ES-I3 (cell line): Measurements from ENCODE around the gene CBX4.
A peak's percentile ranks its signal among the peaks of the same experiment; 100 is the strongest.

Source experiments
- H3K36me3 ChIP-seq: 2 replicates; pipeline ENCODE4 v1.6.1; 2013; ENCODE audit warnings: mild to moderate bottlenecking, low read length, control low read depth, moderate library complexity; ENCODE audit not compliant: insufficient read depth
- H3K4me1 ChIP-seq: 2 replicates; pipeline ENCODE4 v1.6.1; 2013; ENCODE audit warnings: mild to moderate bottlenecking, control low read depth, low read length; ENCODE audit not compliant: insufficient read depth
- H3K9ac ChIP-seq: 2 replicates; pipeline ENCODE4 v1.6.1; 2013; ENCODE audit warnings: low read depth, mild to moderate bottlenecking, low read length, moderate library complexity
- H3K9me3 ChIP-seq: 2 replicates; pipeline ENCODE4 v1.6.1; 2013; ENCODE audit warnings: mild to moderate bottlenecking, low read length, moderate library complexity; ENCODE audit not compliant: control insufficient read depth, insufficient read depth

CBX4 gene

DNA sequence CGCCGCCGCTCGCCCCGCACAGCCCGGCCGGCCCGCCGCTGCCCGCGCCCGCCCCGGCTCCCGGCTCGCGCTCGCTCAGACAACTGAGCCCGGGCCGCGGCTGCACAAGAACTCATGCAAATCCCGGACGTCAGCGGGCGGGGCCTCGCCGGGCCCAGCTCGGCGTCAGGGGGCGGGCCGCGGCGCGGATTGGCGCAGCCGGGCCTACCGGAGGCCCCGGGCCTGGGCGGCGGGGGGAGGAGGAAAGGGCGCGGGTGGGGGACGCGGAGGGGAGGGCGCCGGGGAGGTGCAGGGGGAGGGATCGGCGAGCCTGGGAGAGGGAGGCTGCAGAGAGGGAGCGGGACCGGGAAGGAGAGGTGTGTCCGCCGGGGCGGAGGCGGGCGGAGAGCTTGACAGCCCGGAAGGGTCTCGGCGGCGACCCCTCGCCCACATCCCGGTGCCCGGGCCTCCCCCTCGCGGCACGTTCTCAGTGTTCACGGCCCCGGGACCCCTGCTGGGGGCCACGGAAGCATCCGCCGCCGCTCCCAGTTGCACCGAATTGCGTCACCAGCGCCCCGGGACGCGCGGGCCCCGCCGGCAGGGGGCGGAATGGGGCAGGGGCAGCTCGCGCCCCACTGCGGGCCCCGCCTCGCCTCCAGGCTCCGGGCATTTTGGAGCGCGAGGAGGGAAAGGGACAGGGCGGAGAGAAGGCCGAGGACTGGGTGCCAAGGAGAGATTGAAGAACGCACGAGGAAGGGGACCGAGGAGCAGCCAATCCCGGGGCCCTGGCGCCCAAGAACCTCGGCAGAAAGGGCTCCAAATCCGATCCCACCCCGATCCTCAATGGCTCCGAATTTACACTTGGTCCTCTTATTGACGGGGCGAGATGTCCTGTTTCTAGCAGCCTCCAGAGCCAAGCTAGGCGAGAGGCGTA, at the start of gene CBX4:
Gene CBX4 (minus strand): TSS at position 85 of the 913 bp plus-strand sequence. CDS start 189 bp downstream, outside the sequence.
- Histone ChIP-seq H3K36me3 (no peaks in the 10 kb centered on the region), H3K9ac (peak within 1 kb of the TSS; percentile 52; the same call in 1 of the 2 replicates), H3K4me1 (peaks cover 6% of the 10 kb centered on the region; the same call in 1 of the 2 replicates), H3K9me3 (no peaks in the 10 kb centered on the region)

- Histone ChIP-seq H3K36me3 (no peaks in the 10 kb centered on the region), H3K9ac (no peak overlapping the region), H3K9me3 (no peaks in the 10 kb centered on the region), H3K4me1 (no peaks in the 10 kb centered on the region)
Observed at GRCh38 chr17:79888009-79888540, 48.8 kb upstream of the CBX4 start.

GRCh38 chr17:79887451-79887991, 48.3 kb upstream of the CBX4 start:
- Histone ChIP-seq H3K9me3 (no peaks in the 10 kb centered on the region), H3K4me1 (no peaks in the 10 kb centered on the region), H3K9ac (no peak overlapping the region), H3K36me3 (no peaks in the 10 kb centered on the region)

- Histone ChIP-seq H3K9ac (no peak overlapping the region), H3K36me3 (no peaks in the 10 kb centered on the region), H3K9me3 (no peaks in the 10 kb centered on the region), H3K4me1 (no peaks in the 10 kb centered on the region)
Observed at GRCh38 chr17:79883202-79883601, 44.0 kb upstream of the CBX4 start.

DNA sequence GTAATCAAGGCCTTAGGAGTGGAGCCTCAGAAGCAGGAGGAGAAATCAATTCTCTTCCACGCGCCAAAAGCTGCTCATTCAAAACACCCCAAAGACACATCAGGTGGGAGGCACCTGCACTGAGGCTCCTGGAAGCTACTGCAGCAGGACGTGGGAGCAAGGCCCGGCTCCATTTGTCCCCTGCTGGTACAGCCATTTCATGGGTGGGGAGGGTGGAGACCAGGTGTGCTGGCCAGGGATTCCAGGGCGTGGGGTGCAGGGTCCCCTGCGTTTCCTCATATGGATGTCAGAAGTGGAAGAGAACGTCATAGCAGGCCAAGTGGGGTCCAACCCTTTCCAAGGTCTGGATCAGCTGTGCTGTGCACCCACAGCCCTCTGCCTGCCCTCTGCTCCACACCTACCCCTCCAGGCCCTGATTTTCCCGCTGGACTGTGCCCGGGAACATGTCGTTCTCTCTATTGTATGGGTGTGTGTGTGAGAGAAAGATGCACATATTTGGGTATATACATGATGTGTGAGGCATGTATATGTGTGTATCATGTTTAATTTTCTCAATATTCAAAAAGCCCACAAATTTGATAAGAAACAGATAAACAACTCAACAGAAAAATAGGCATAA, 39.2 kb upstream of the CBX4 start:
- Histone ChIP-seq H3K9me3 (no peaks in the 10 kb centered on the region), H3K9ac (no peak overlapping the region), H3K36me3 (no peaks in the 10 kb centered on the region), H3K4me1 (no peaks in the 10 kb centered on the region)

DNA sequence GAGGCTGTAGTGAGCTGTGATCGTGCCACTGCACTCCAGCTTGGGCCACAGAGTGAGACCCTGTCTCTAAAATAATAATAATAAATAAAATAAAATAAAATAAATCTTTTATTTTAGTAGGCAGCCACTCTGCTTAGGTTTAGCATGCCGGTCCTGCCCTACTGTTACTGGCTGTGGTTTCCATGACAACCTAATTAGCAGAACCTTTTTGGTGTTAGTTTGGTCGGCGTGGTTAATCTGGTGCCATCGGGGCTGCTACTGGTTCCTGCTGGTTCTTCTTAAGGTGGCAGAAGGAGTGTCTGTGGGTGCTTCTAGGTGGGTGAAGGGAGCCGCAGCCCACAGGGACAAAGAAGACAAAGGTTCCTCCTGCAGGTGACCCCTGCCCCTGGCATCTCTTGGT, 37.8 kb upstream of the CBX4 start:
- H3K4me1 ChIP-seq = no peaks in the 10 kb centered on the region

DNA sequence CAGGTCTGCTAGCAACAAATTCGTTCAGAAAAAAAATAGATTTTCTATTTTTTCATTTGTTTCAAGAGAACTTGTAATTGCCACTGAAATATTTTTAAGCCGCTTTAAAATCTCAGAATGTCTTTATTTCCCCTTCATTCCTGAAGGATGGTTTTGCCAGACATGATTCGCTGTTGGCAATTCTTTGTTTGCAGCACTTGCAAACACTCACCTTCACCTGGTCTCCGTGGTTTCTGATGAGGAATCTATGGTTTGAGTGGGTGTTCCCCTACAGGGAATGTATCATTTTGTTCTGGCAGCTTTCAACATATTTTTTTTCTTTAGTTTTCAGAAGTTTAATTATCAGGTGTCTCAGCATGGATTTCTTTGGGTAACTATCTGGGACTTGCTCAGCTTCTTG, 36.3 kb upstream of the CBX4 start:
- Histone ChIP-seq H3K9ac (no peak overlapping the region), H3K36me3 (no peaks in the 10 kb centered on the region), H3K9me3 (no peaks in the 10 kb centered on the region), H3K4me1 (no peaks in the 10 kb centered on the region)

More for the DNA sequence above, 37.8 kb upstream of the CBX4 start:
- Histone ChIP-seq H3K36me3 (no peaks in the 10 kb centered on the region), H3K9me3 (no peaks in the 10 kb centered on the region), H3K9ac (no peak overlapping the region)

DNA sequence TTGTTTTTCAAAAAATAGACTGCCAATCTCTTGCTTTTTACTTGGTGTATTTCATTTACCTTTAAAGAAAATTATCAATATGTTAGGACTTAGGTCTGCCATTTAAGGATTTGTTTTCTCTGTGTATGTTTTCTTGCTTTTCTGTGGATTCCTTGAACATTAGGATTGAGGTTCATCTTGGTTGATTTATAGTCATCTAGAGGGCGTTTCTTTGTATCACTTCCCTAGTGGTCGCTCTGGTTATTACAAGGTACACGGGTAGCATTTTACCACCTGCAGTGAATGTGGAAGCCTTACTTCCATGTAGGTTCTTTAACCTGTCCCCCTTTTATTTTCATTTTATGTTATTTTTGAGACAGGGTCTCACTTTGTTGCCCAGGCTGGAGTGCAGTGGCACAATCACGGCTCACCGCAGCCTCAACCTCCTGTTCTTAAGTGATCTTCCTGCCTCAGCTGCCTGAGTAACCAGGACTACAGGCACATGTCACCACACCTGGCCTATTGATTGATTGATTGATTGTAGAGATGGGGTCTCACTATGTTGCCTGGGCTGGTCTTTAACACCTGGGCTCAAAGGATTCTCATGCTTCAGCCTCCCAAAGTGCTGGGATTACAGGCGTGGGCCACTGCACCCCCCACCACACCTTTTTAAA, 35.2 kb upstream of the CBX4 start:
- no peak overlapping the region for H3K9ac ChIP-seq
- peaks cover under 1% of the 10 kb centered on the region; the same call in 1 of the 2 replicates for H3K4me1 ChIP-seq

GRCh38 chr17:79873583-79873982, 34.3 kb upstream of the CBX4 start:
- H3K9ac ChIP-seq = no peak overlapping the region
- peaks cover 7% of the 10 kb centered on the region for H3K4me1 ChIP-seq
- no peaks in the 10 kb centered on the region for H3K36me3 ChIP-seq
- no peaks in the 10 kb centered on the region for H3K9me3 ChIP-seq

More for the DNA sequence above, 35.2 kb upstream of the CBX4 start:
- Histone ChIP-seq H3K36me3 (no peaks in the 10 kb centered on the region), H3K9me3 (no peaks in the 10 kb centered on the region)

DNA sequence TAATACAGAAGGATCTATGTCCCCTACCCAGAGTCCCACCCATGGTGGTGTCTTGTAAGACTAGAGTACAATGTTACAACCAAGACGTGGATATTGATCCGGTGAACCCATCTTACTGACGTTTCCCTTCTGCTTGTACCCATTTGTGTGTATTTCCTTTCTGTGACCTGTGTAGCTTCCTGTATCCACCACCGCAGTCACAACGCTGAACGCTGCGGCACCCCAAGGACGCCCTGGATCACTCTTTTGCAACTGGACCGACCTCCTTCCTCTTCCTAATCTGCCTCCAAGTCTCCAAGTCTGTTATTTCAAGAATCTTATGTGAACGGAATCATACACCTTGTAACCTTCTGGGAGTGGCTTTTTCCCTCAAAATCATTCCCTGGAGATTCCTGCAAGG, 33.5 kb upstream of the CBX4 start:
- H3K9ac ChIP-seq = no peak overlapping the region

GRCh38 chr17:79871131-79871530, 31.9 kb upstream of the CBX4 start:
- no peaks in the 10 kb centered on the region for H3K9me3 ChIP-seq
- peaks cover 7% of the 10 kb centered on the region for H3K4me1 ChIP-seq
- H3K36me3 ChIP-seq = no peaks in the 10 kb centered on the region
- H3K9ac ChIP-seq = no peak overlapping the region

More for the DNA sequence above, 33.5 kb upstream of the CBX4 start:
- Histone ChIP-seq H3K9me3 (no peaks in the 10 kb centered on the region), H3K36me3 (no peaks in the 10 kb centered on the region), H3K4me1 (peaks cover 7% of the 10 kb centered on the region)

- Histone ChIP-seq H3K4me1 (peaks cover 7% of the 10 kb centered on the region), H3K9ac (no peak overlapping the region), H3K9me3 (no peaks in the 10 kb centered on the region), H3K36me3 (no peaks in the 10 kb centered on the region)
Observed at GRCh38 chr17:79870540-79870939, 31.3 kb upstream of the CBX4 start.

DNA sequence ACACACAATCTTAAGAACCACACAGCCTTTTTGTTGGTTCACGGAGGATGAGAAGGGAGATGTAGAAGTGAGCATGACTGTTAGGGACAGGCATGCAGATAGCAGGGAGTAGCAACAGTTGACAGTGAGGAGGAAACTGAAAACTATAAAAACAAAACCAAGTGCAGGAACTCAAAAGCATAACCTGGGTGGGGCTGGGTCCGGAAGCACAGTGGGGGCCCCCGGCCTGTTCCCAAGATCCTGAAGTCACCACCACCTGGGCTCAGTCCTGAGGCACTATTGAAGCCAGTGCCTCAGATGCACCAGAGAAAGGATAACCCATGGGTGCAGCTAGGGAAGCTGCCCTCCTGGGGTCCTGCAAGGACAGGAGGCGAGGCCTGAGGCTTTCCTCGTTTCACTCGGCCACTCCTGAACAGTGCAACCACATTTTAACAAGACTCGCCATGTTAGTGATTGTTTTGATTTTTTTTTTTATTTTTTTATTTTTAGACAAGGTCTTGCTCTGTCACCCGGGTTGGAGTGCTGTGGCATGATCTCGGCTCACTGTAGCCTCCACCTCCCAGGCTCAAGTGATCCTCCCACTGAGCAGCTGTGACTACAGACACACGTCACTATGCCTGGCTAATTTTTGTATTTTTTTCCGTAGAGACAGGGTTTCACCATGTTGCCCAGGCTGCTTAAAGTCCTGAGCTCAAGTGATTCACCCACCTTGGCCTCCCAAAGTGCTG, 27.7 kb upstream of the CBX4 start:
- H3K4me1 ChIP-seq = peaks cover 7% of the 10 kb centered on the region
- no peak overlapping the region for H3K9ac ChIP-seq
- no peaks in the 10 kb centered on the region for H3K36me3 ChIP-seq
- no peaks in the 10 kb centered on the region for H3K9me3 ChIP-seq
